HepG2 (cell line): Measurements from ENCODE around the gene CTDSPL2. TPM values are rescaled to one million over a fixed set of nuclear protein-coding genes. Genes with fewer than 3 reads are reported as not detected.

ENCODE experiments used
- CHD4 ChIP-seq: fragments of 200-600 bp; sonication (generic); IDR thresholded peaks from 2 replicates; pipeline ENCODE4 v1.7.0; 2017; ENCODE audit warnings: mild to moderate bottlenecking, low read length, borderline replicate concordance
- ETV5 ChIP-seq: IDR thresholded peaks from 2 replicates; pipeline ENCODE4 v1.6.1; 2018; ENCODE audit warnings: missing biosample characterization, missing genetic modification reagents, inconsistent platforms, borderline replicate concordance
- GABPA ChIP-seq, 2 experiments: IDR thresholded peaks; 2 replicates each; pipeline ENCODE4 v1.6.1; 2011 to 2016; ENCODE audit warnings: low read depth in 2 of 2, low read length in 1 of 2, missing biosample characterization in 1 of 2, missing genetic modification characterization in 1 of 2
- HHEX ChIP-seq: IDR thresholded peaks from 2 replicates; pipeline ENCODE4 v1.6.1; 2016; ENCODE audit warnings: control low read depth
- MYNN ChIP-seq: sonication (generic); formaldehyde crosslinking; IDR thresholded peaks from 2 replicates; pipeline ENCODE4 v1.4.0; 2020; ENCODE audit warnings: mild to moderate bottlenecking, low read depth, missing genetic modification reagents
- NFE2 ChIP-seq: sonication (generic); formaldehyde crosslinking; IDR thresholded peaks from 2 replicates; pipeline ENCODE4 v1.4.0; 2020; ENCODE audit warnings: missing genetic modification reagents
- NFE2L1 ChIP-seq: sonication (generic); formaldehyde crosslinking; IDR thresholded peaks from 2 replicates; pipeline ENCODE4 v1.4.0; 2020; ENCODE audit warnings: missing genetic modification reagents, mild to moderate bottlenecking, borderline replicate concordance
- NFYC ChIP-seq: IDR thresholded peaks from 2 replicates; pipeline ENCODE4 v1.6.1; 2016; ENCODE audit warnings: missing genetic modification reagents, missing compliant biosample characterization
- NR2C2 ChIP-seq: sonication (generic); formaldehyde crosslinking; IDR thresholded peaks from 2 replicates; pipeline ENCODE4 v1.4.0; 2020; ENCODE audit warnings: missing genetic modification reagents, mild to moderate bottlenecking, moderate library complexity, borderline replicate concordance
- PCBP1 ChIP-seq: fragments of 200-400 bp; formaldehyde crosslinking; IDR thresholded peaks from 2 replicates; pipeline ENCODE4 v1.6.1; 2017; ENCODE audit warnings: mild to moderate bottlenecking, low read depth, low read length, borderline replicate concordance
- POLR2AphosphoS2 ChIP-seq: IDR thresholded peaks from 2 replicates; pipeline ENCODE4 v1.6.1; 2011; ENCODE audit warnings: low read depth, low read length, improper control_type of control experiment
- RCOR2 ChIP-seq: IDR thresholded peaks from 2 replicates; pipeline ENCODE4 v1.6.1; 2016; ENCODE audit warnings: missing biosample characterization, missing genetic modification reagents
- SUZ12 ChIP-seq: fragments of 150-350 bp; IDR thresholded peaks from 2 replicates; pipeline ENCODE4 v1.6.1; 2014; ENCODE audit warnings: low read depth, low read length
- SYNCRIP ChIP-seq: fragments of 200-400 bp; formaldehyde crosslinking; IDR thresholded peaks from 2 replicates; pipeline ENCODE4 v1.6.1; 2018; ENCODE audit warnings: mild to moderate bottlenecking, low read depth, low read length; ENCODE audit not compliant: insufficient read depth
- TFDP2 ChIP-seq: sonication (generic); formaldehyde crosslinking; IDR thresholded peaks from 2 replicates; pipeline ENCODE4 v1.4.0; 2020; ENCODE audit warnings: missing genetic modification reagents
- TRIM22 ChIP-seq: fragments of 450-650 bp; IDR thresholded peaks from 2 replicates; pipeline ENCODE4 v1.6.1; 2017
- ZNF646 ChIP-seq: sonication (generic); formaldehyde crosslinking; IDR thresholded peaks from 2 replicates; pipeline ENCODE4 v1.9.0; 2021; ENCODE audit warnings: mild to moderate bottlenecking, missing genetic modification reagents
- ZNF674 ChIP-seq: sonication (generic); formaldehyde crosslinking; IDR thresholded peaks from 2 replicates; pipeline ENCODE4 v1.5.0; 2020; ENCODE audit warnings: low read depth, mild to moderate bottlenecking, missing genetic modification reagents
- ZNF776 ChIP-seq: sonication (generic); formaldehyde crosslinking; IDR thresholded peaks from 2 replicates; pipeline ENCODE4 v1.4.0; 2020; ENCODE audit warnings: mild to moderate bottlenecking, missing genetic modification reagents
- polyA plus RNA-seq, 8 experiments: library from polyadenylated mRNA; depleted of rRNA in 3 of 8; stranded (reverse) in 7 of 8; unstranded in 1 of 8; fragments of >200 nt; fragmentation: Illumina TruSeq in 4 of 8; extraction: Trizol in 4 of 8; gene quantifications; 2 replicates each; pipeline versions ENCODE4 v1.2.1 to v1.2.3, GENCODE V29; 2011 to 2016; ENCODE audit warnings: low read depth in 4 of 8, missing spikeins in 1 of 8, mixed read lengths in 1 of 8; ENCODE audit not compliant: insufficient read depth in 1 of 8
- total RNA-seq, 5 experiments: library from RNA; depleted of rRNA; stranded (reverse); fragments of >200 nt; fragmentation: Illumina TruSeq; extraction: Trizol; gene quantifications; 2 replicates each; pipeline ENCODE4 v1.2.3, GENCODE V29; 2016; ENCODE audit warnings: low read depth in 1 of 5

Gene CTDSPL2
- total and polyA plus RNA-seq, 2 of the 13 experiments (the other 11 are each of a cell fraction or from before 2014, with no cell fraction given) = 37.4 to 56.2 TPM

GRCh38 chr15:44427756-44428724, 611 bp downstream of the CTDSPL2 start (continued):
- TF ChIP-seq GABPA (IDR thresholded peaks at IDR 0.05; ENCODE audit: low read depth, low read length) (no peak), GABPA (CRISPR knock-in tag; IDR thresholded peaks at IDR 0.05; ENCODE audit: low read depth) (no peak), SUZ12 (no peak), NFE2L1 (CRISPR knock-in tag) (no peak), ETV5 (CRISPR knock-in tag) (no peak), ZNF674 (CRISPR knock-in tag) (no peak), CHD4 (no peak), RCOR2 (no peak), HHEX (CRISPR knock-in tag) (no peak), ZNF646 (CRISPR knock-in tag) (no peak), PCBP1 (no peak), ZNF776 (CRISPR knock-in tag) (0 out of 2 replicates have a peak, but pooled peaks have one; percentile 1), NFYC (CRISPR knock-in tag) (no peak), MYNN (CRISPR knock-in tag) (no peak; the same call in 1 of the 2 replicates), NR2C2 (CRISPR knock-in tag) (no peak), POLR2AphosphoS2 (no peak), TFDP2 (CRISPR knock-in tag) (no peak), TRIM22 (no peak), SYNCRIP (no peak), NFE2 (CRISPR knock-in tag) (no peak)
